ENCODE data around the gene TOP3A. TPM values are rescaled to one million over a fixed set of nuclear protein-coding genes. Genes with fewer than 3 reads are reported as not detected.

TOP3A gene
- total RNA-seq, 1 donor: 45.8 TPM

DNA sequence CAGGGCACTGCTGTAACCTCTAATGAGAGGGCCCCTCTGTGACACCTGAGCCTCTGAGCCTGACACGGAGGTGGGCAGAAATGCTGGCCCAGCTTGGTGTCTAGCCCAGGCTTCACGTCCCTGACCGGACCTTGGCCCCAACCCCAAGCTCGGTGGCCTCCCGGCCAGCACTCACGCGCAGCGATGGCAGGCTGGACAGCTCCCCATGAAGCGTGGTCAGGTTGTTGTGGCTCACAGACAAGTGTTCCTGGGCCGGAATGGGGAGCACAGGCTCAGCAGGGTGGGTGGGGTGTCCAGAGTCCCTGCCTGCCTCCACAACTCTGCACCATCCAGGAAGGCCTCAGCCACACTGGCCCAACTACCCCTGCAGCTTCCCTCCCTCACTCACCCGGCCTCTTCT is 58.4 kb downstream of the TOP3A start:
- TF ChIP-seq, protein P1, sequence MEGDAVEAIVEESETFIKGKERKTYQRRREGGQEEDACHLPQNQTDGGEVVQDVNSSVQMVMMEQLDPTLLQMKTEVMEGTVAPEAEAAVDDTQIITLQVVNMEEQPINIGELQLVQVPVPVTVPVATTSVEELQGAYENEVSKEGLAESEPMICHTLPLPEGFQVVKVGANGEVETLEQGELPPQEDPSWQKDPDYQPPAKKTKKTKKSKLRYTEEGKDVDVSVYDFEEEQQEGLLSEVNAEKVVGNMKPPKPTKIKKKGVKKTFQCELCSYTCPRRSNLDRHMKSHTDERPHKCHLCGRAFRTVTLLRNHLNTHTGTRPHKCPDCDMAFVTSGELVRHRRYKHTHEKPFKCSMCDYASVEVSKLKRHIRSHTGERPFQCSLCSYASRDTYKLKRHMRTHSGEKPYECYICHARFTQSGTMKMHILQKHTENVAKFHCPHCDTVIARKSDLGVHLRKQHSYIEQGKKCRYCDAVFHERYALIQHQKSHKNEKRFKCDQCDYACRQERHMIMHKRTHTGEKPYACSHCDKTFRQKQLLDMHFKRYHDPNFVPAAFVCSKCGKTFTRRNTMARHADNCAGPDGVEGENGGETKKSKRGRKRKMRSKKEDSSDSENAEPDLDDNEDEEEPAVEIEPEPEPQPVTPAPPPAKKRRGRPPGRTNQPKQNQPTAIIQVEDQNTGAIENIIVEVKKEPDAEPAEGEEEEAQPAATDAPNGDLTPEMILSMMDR (IDR thresholded peaks at IDR 0.05; ENCODE audit: insufficient read depth, low read depth, low read length): no peak
- no peak overlapping the region for H3K4me3 ChIP-seq (ENCODE audit: low read depth, low read length)

DNA sequence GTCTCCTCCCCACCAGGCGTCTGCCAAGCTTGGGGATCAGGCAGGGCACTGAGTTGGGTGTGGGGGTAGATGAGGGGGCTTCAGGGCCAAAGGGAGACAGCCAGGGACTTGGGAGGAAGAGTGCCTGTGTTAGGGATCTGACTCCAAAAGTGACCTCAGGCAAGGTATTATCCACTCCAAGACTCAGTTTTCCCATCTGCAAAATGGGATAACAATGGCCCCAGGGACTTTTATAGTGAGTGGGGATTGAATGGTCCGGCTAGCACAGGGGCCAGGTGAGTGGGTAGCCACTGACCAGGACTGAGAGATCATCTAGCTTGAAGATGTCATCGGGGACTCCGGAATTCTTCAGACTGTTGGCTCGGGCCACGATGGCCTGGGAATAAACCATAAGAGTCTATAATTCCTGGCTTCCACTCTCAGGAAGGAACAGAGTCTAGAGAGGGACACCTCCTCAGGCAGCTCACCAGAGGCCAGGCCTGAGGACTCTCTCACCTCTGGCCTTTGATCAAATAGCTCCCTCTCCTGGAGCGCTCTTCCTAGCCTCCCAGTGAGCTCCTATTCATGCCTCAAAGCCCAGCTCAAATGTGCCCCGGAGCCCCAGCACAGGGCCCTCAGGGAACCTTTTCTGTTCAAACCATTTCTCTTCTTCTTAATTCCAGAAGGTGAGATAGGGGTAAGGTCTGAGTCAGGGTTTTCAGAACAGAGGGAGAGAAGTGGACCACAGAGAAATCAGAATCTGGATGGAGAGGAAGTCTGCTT is 59.7 kb downstream of the TOP3A start:
- no peak for DNase-seq (ENCODE audit: low read depth)
- H3K4me3 ChIP-seq (ENCODE audit: low read depth, low read length): no peak overlapping the region
- TF ChIP-seq, protein P1 (IDR thresholded peaks at IDR 0.05; ENCODE audit: insufficient read depth, low read depth, low read length): no peak

More for the DNA sequence above, 58.4 kb downstream of the TOP3A start:
- DNase-seq (ENCODE audit: low read depth): no peak

DNA sequence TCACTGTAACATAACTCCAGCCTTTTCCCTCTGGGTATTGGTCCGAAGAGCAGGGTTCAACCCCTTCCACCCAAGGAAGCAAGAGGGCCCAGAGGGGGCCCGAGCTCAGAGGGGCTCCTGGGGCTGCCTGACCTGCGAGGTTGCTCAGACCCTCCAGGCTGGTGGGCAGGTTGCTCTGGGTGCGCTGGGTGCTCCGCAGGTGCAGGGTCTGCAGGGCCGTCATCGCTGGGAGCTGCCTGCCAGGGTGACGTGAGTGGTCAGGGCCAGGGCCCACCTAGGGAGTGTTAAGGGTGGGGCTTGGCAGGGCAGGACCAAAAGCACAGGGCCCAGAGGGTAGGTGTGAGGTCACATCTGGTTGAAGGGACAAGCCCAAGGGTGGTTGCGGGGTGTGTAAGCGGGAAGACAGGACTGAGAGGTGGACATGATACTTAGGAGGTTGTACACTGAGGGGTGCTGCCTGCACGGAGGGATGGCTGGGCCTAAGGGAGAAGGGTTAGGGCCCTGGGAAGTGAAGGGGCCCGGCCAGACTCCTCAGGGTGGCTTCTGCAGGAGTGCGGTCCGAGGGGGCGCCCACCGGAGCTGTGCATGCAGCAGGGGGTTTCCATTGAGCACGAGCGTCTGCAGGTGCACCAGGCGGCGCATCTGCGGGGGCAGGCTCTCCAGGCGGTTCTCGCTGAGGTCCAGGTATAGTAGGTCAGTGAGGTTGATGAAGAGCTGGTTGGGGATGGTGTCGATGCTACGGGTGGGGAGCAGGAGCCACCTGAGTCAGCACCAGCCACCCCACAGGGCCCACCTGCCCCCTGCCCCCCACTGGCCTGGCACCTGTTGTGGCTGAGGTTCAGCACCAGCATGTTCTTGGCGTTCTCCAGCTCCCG is 60.6 kb downstream of the TOP3A start:
- no peak overlapping the region for H3K4me3 ChIP-seq (ENCODE audit: low read depth, low read length)
- TF ChIP-seq, protein P1 (IDR thresholded peaks at IDR 0.05; ENCODE audit: insufficient read depth, low read depth, low read length): no peak
- DNase-seq (ENCODE audit: low read depth): no peak

DNA sequence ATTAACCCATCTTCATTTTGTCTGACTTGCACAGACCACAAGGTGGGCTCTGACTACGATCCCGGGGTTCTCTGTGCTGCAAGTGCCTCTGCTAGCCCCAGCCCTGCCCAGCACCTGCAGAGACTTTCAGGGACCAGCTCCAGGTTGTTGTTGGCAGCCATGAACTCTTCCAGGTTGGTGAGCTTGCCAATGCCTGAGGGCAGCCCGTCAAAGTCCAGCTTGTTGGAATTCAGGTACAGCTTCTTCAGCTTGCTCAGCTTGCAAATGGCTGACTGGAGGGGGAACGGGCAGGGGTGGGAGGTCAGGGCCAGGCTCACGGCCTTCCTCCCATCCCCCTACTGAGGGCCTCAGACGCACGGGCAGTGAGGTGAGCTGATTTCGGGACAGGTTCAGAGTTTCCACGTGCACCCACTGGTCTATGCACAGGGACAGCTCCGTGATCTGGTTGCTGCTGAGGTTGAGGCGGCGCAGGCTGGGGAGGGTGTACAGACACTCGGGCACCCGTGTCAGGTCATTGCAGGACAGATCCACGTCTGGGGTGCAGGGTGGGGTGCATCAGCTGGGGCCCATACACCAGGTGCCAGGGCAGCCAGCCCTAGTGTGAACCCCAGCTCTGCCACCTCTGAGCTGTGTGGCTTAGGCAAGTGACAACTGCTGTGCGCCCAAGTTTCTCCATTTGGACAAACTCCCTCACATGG is 61.5 kb downstream of the TOP3A start:
- TF ChIP-seq, protein P1 (IDR thresholded peaks at IDR 0.05; ENCODE audit: insufficient read depth, low read depth, low read length): no peak

DNA sequence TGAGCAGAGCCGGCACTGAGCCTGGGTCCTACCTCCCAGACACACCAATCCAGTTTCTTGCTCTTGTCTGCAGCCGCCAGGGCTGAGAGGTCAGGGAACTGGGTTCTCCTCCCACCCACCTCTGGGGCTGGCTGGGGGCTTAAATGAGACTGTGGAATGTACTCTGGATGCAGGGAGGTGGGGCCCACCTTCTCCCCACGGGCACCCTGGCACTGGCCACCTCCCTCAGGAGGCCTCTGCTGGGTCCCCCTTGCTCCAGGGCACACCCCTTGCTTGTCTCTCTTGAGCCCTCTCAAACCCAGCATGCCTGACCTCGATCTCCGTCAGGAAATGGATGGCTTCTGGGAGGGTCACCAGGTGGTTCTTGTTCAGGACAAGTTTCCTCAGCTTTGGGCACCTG is 62.6 kb downstream of the TOP3A start:
- DNase-seq (ENCODE audit: low read depth): no peak
- no peak overlapping the region for H3K4me3 ChIP-seq (ENCODE audit: low read depth, low read length)
- TF ChIP-seq, protein P1 (IDR thresholded peaks at IDR 0.05; ENCODE audit: insufficient read depth, low read depth, low read length): no peak

More for the DNA sequence above, 61.5 kb downstream of the TOP3A start:
- no peak overlapping the region for H3K4me3 ChIP-seq (ENCODE audit: low read depth, low read length)
- no peak for DNase-seq (ENCODE audit: low read depth)

DNA sequence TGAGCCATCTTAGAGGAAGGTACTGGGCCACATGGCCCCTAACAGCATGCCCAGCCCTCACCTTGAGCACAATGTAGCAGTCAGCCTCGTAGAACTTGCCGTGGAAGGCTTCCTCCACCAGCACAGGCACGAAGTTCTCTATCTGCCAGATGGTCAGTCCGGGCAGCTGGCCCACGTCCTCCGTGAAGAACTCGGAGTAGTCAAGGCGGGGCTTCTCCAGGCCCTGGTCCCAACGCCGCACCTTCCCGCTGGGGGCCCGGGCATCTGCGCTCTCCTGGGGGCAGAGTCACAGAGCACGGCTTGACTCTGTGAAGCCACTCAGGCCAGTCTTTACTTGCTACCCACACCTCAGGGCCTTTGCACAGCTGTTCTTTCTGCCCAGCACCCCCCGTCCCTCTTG is 63.6 kb downstream of the TOP3A start:
- no peak overlapping the region for H3K4me3 ChIP-seq (ENCODE audit: low read depth, low read length)
- no peak for DNase-seq (ENCODE audit: low read depth)
- TF ChIP-seq, protein P1 (IDR thresholded peaks at IDR 0.05; ENCODE audit: insufficient read depth, low read depth, low read length): no peak
